ENCODE measurements around the gene PPP1R14C. TPM values are rescaled to one million over a fixed set of nuclear protein-coding genes. Genes with fewer than 3 reads are reported as not detected.

PPP1R14C gene
- total and polyA plus RNA-seq, 2 donors (not counting 3 experiments of a cell fraction or from before 2014, with no cell fraction given): not detected

DNA sequence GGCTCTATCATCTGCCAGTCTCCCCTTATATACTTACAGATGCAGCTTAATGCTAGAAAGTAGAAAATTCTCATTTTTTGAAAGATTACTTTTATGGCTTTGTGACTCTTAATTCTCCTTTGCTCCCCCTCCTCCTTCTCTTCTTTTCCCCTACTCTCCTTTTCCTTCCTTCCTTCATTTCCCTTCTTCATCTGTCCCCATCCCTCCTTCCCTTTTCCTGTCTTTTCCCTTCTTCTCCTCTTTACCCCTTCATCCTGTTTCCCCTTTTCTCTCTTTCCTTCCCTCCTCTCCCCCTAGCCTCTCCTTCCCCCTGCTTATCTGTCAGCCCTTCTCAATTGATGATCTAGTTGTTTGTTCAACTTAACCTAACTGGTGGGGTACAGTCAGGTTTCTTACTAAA, 71.5 kb downstream of the PPP1R14C start:
- ChIA-PET POLR2A (no interaction called here), CTCF (no interaction called here)
- Histone ChIP-seq H3K36me3 (ENCODE audit: control insufficient read depth in 2 of 2, extremely low read depth in 1 of 2, insufficient read depth in 2 of 2, low read length in 2 of 2) (no peaks in the 10 kb centered on the region), H3K4me3 (replicated peaks in 1 of 3; ENCODE audit: insufficient read depth in 1 of 3, low read depth in 1 of 3, low read length in 3 of 3) (no peak overlapping the region), H3K27ac (ENCODE audit: insufficient read depth, low read depth, low read length) (no peak overlapping the region), H3K4me1 (ENCODE audit: control insufficient read depth, extremely low read depth, insufficient read depth, low read length) (no peaks in the 10 kb centered on the region), H3K9ac (replicated peaks; ENCODE audit: extremely low read depth, insufficient read depth, low read length) (no peak overlapping the region), H3K9me3 (replicated peaks; ENCODE audit: control insufficient read depth, insufficient read depth, low read length) (no peaks in the 10 kb centered on the region), H3K4me2 (ENCODE audit: insufficient read depth, low read length) (no peak overlapping the region), H3K9me1 (replicated peaks; ENCODE audit: control insufficient read depth, extremely low read depth, insufficient read depth, low read length) (no peaks in the 10 kb centered on the region), H2AFZ (ENCODE audit: low read depth, low read length) (no peak overlapping the region), H3K79me2 (ENCODE audit: control insufficient read depth, insufficient read depth, low read length) (no peaks in the 10 kb centered on the region), H4K20me1 (replicated peaks; ENCODE audit: control insufficient read depth, extremely low read depth, insufficient read depth, low read length) (no peaks in the 10 kb centered on the region), H3K27me3 (ENCODE audit: control insufficient read depth in 2 of 2, insufficient read depth in 2 of 2, low read length in 2 of 2) (no peaks in the 10 kb centered on the region)
- TF ChIP-seq GATA2 (IDR thresholded peaks at IDR 0.05; ENCODE audit: insufficient read depth, insufficient read length, low read depth, low read length): no peak
- TF ChIP-seq, protein P1, sequence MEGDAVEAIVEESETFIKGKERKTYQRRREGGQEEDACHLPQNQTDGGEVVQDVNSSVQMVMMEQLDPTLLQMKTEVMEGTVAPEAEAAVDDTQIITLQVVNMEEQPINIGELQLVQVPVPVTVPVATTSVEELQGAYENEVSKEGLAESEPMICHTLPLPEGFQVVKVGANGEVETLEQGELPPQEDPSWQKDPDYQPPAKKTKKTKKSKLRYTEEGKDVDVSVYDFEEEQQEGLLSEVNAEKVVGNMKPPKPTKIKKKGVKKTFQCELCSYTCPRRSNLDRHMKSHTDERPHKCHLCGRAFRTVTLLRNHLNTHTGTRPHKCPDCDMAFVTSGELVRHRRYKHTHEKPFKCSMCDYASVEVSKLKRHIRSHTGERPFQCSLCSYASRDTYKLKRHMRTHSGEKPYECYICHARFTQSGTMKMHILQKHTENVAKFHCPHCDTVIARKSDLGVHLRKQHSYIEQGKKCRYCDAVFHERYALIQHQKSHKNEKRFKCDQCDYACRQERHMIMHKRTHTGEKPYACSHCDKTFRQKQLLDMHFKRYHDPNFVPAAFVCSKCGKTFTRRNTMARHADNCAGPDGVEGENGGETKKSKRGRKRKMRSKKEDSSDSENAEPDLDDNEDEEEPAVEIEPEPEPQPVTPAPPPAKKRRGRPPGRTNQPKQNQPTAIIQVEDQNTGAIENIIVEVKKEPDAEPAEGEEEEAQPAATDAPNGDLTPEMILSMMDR (IDR thresholded peaks at IDR 0.05; ENCODE audit: extremely low read depth in 1 of 2, insufficient read depth in 1 of 2, low read depth in 1 of 2, low read length in 2 of 2): no peak
- TF ChIP-seq MYC (IDR thresholded peaks at IDR 0.05; ENCODE audit: low read depth, low read length): no peak
- BruUV-seq (replicated peaks): no TSS peak
- FAIRE-seq: no peak
- DNase-seq (ENCODE audit: low read depth, low spot score): no peak
- dilution Hi-C loops (cut with MboI; ENCODE audit: extremely low pct_ligation_motif_present, low sequenced_read_pairs) (no loop called here), intact Hi-C loops (cut with micrococcal nuclease) (no loop called here)

DNA sequence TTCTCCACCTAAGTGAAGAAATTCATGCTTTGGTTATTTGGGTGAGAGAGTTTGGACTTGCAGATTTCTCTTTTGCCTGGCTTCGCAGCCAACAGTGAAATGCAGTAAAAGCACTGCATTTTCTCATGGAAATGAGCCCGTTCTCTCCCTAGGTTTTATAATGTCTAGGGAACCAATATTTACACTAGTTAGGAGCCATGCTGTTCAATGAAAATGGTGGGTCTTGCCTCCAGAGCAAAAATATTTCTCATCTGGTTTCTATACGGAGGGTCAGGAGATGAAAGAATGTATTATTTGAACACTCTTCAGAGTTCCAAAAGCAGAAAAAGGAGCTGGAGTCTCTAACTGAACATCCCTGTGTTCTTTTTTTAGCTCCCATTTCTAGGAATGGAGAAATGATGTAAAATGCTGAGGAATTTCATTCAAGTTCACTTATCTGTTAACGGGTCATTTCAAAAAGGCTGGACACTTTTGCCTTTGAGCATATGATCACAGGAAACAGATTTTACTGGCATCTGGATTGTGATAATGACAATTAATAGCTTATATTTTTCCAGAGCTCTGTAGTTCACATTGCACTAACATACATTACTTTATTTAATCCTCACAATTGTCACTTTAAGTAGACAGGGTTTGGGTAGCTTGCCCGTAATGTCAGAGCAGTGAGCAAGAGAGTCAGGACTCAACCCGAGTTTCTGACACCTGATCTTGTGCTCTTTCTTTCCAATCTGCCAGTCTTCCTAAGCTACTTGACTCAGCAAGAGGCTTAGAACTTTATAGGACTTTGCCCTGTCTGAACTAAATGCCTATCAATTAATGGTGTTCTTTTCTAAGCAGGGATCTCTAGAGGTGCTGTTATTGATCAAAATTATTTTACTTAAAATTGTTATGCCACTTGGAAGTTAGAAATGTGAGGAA, 78.0 kb downstream of the PPP1R14C start:
- dilution Hi-C loops (cut with MboI; ENCODE audit: extremely low pct_ligation_motif_present, low sequenced_read_pairs): no loop called here
- no peak overlapping the region for H3K4me3 ChIP-seq (replicated peaks in 1 of 3; ENCODE audit: insufficient read depth in 1 of 3, low read depth in 1 of 3, low read length in 3 of 3)
- H3K9me1 ChIP-seq (replicated peaks; ENCODE audit: control insufficient read depth, extremely low read depth, insufficient read depth, low read length): no peaks in the 10 kb centered on the region
- POLR2A ChIA-PET: no interaction called here
- no peak overlapping the region for H3K27ac ChIP-seq (ENCODE audit: insufficient read depth, low read depth, low read length)
- peaks cover 1 to 11% of the 10 kb centered on the region in 2 experiments for H3K27me3 ChIP-seq (ENCODE audit: control insufficient read depth in 2 of 2, insufficient read depth in 2 of 2, low read length in 2 of 2)
- no peaks in the 10 kb centered on the region for H3K79me2 ChIP-seq (ENCODE audit: control insufficient read depth, insufficient read depth, low read length)
- no TSS peak for BruUV-seq (replicated peaks)
- no peak for FAIRE-seq
- no peak for DNase-seq (ENCODE audit: low read depth, low spot score)
- TF ChIP-seq, protein P1 (IDR thresholded peaks at IDR 0.05; ENCODE audit: extremely low read depth in 1 of 2, insufficient read depth in 1 of 2, low read depth in 1 of 2, low read length in 2 of 2): no peak
- TF ChIP-seq POLR2AphosphoS5 (IDR thresholded peaks at IDR 0.05; ENCODE audit: insufficient read depth, low read depth, low read length) (no peak), POLR2A (IDR thresholded peaks at IDR 0.05; ENCODE audit: low read depth, low read length) (no peak), GATA2 (IDR thresholded peaks at IDR 0.05; ENCODE audit: insufficient read depth, insufficient read length, low read depth, low read length) (no peak), FOS (IDR thresholded peaks at IDR 0.05; ENCODE audit: borderline replicate concordance, insufficient read depth, low read length) (no peak), JUN (IDR thresholded peaks at IDR 0.05; ENCODE audit: borderline replicate concordance, insufficient read depth, insufficient read length, low read depth) (no peak)
- TF ChIP-seq, protein P2, sequence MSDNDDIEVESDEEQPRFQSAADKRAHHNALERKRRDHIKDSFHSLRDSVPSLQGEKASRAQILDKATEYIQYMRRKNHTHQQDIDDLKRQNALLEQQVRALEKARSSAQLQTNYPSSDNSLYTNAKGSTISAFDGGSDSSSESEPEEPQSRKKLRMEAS (IDR thresholded peaks at IDR 0.05; ENCODE audit: insufficient read depth, insufficient read length): no peak
- intact Hi-C loops (cut with micrococcal nuclease): no loop called here
- no peak overlapping the region for H3K4me2 ChIP-seq (ENCODE audit: insufficient read depth, low read length)
- no peaks in the 10 kb centered on the region for H4K20me1 ChIP-seq (replicated peaks; ENCODE audit: control insufficient read depth, extremely low read depth, insufficient read depth, low read length)
- no peak overlapping the region for H2AFZ ChIP-seq (ENCODE audit: low read depth, low read length)
- no peaks in the 10 kb centered on the region for H3K9me3 ChIP-seq (replicated peaks; ENCODE audit: control insufficient read depth, insufficient read depth, low read length)
- CTCF ChIA-PET: interaction anchor here (0.8 to 0.9 kb wide), 3 partner anchors 8 to 61 kb away, joined by 3 to 4 read pairs (median 3); no protein-coding TSS in a partner anchor
- H3K4me1 ChIP-seq (ENCODE audit: control insufficient read depth, extremely low read depth, insufficient read depth, low read length): no peaks in the 10 kb centered on the region
- H3K36me3 ChIP-seq (ENCODE audit: control insufficient read depth in 2 of 2, extremely low read depth in 1 of 2, insufficient read depth in 2 of 2, low read length in 2 of 2): no peaks in the 10 kb centered on the region
- no peak overlapping the region for H3K9ac ChIP-seq (replicated peaks; ENCODE audit: extremely low read depth, insufficient read depth, low read length)

All from endothelial cell of umbilical vein (primary cell).